Coronary artery (tissue), 2 donors: ENCODE results near the gene SMG6.
A peak's percentile ranks its signal among the peaks of the same experiment; 100 is the strongest.

ENCODE experiments used
- DNase-seq: peaks from one replicate; pipeline ENCODE4 v3.0.0-alpha.2; 2017; ENCODE audit warnings: low spot score
- H3K27ac ChIP-seq, 2 donors: fragments of 200-600 bp; sonication (generic); one replicate each; pipeline ENCODE4 v1.5.1; 2016 to 2019
- H3K4me3 ChIP-seq: fragments of 200-600 bp; sonication (generic); 2 replicates; pipeline ENCODE4 v1.5.1; 2016; ENCODE audit warnings: mild to moderate bottlenecking, moderate library complexity
- TF ChIP-seq, protein P1 (sequence below): fragments of 200-600 bp; sonication (generic); IDR thresholded peaks from one replicate; pipeline ENCODE4 v1.5.1; 2019; ENCODE audit warnings: antibody characterized with exemption

SMG6 gene

DNA sequence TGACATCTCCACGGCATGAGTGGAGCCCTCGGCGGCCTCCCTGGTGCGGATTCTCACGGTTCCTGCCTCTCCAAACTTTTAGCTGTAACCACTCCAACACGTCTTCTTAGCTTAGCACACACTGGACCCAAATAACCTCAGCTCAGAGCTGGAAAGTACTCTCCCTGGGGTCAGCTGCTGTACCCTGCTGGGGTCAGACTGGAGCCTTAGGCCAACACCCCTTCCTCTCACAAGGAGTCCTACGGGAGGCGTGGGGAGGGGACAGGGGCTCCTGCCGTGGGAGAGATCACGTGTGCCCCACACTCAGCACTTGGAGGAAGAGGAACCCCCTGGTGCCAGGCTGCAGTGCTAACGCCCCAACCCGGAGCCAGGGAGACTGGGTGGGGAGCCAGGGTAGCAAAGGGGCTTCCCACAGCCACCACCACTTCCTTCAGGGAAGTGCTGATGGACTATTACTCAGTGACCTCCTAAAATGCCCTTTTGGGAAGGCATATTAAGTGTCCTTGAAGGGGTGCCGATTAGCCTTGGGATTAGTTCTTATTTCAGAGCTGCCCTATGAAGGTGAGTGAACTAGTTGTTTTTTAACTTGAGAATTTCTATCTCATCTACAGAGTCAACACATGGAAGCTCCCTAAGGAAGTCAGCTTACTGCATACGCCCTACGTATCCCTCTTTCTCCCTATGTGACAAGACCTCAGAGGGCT, 124.6 kb downstream of the SMG6 start:
- H3K4me3 ChIP-seq: peak overlapping the region; percentile 37
- no peak for DNase-seq
- TF ChIP-seq, protein P1, sequence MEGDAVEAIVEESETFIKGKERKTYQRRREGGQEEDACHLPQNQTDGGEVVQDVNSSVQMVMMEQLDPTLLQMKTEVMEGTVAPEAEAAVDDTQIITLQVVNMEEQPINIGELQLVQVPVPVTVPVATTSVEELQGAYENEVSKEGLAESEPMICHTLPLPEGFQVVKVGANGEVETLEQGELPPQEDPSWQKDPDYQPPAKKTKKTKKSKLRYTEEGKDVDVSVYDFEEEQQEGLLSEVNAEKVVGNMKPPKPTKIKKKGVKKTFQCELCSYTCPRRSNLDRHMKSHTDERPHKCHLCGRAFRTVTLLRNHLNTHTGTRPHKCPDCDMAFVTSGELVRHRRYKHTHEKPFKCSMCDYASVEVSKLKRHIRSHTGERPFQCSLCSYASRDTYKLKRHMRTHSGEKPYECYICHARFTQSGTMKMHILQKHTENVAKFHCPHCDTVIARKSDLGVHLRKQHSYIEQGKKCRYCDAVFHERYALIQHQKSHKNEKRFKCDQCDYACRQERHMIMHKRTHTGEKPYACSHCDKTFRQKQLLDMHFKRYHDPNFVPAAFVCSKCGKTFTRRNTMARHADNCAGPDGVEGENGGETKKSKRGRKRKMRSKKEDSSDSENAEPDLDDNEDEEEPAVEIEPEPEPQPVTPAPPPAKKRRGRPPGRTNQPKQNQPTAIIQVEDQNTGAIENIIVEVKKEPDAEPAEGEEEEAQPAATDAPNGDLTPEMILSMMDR: no peak
- H3K27ac ChIP-seq: peak overlapping the region; percentile 66 to 93

- Histone ChIP-seq H3K27ac (peak overlapping the region in 1 of 2 donors; percentile 21), H3K4me3 (no peak overlapping the region)
- DNase-seq: no peak
- TF ChIP-seq, protein P1: no peak
These were observed 126.3 kb downstream of the SMG6 start for GRCh38 chr17:2177235-2177811.

DNA sequence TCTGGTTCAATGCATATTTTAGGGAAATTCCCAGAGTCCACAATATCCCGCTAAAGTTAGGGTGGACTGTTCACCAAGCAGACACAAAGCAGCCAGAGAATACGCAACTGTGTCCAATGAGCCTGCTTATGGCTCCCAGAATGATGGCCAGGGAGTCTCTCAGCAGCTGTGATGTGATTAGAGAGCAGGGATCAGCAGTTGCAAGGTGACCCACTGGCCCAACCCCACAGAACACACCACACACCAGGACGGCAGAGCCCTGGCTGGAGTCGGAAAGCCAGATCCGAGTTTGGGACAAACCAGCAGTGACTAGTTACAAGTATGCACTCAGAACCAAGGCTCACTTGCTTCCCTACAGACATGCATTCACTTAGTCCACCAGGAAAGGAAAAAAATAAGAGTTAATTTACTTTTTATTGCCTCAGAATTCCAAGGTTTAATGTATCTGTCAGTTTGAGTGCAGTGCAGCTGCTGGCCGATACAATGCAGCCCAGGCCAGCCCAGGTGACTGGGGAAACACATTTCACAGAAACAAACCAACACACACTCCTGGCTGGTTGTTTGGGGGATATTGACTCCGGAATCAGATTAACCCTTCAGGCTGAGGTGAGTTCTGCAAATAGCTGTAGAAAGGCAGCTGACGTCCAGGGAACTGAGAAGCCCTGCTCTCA, 127.0 kb downstream of the SMG6 start:
- DNase-seq: no peak
- Histone ChIP-seq H3K4me3 (no peak overlapping the region), H3K27ac (peak overlapping the region; percentile 68 to 83)
- TF ChIP-seq, protein P1: no peak

DNA sequence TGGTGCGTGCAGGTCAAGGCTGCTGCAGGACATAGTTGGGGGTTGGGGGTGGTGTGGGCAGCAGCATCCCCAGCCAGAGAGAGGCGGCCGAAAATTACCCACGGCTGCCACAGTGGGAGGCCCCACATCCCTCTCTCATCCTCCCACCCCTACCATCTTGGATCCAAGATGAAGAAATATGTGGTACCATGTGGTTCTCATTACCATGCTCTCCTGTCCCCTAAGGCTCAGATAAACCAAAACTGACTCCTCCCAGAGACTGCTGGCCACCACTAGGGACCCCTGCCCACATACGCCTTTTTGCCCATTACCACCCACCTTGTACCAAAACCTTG, 128.3 kb downstream of the SMG6 start:
- H3K4me3 ChIP-seq: peak overlapping the region; percentile 33
- no peak for DNase-seq

GRCh38 chr17:2174468-2175293, 128.9 kb downstream of the SMG6 start:
- H3K27ac ChIP-seq: peak overlapping the region; percentile 68 to 83
- no peak for DNase-seq
- TF ChIP-seq, protein P1: no peak
- peak overlapping the region; percentile 33 for H3K4me3 ChIP-seq

More for the DNA sequence above, 128.3 kb downstream of the SMG6 start:
- TF ChIP-seq, protein P1: no peak
- peak overlapping the region; percentile 68 to 83 for H3K27ac ChIP-seq

GRCh38 chr17:2174014-2174413, 129.6 kb downstream of the SMG6 start:
- TF ChIP-seq, protein P1: no peak
- Histone ChIP-seq H3K27ac (peak overlapping the region; percentile 68 to 83), H3K4me3 (no peak overlapping the region)
- DNase-seq: no peak
